NT2/D1 (cell line): ENCODE data around the gene PHACTR1.

Experiments
- SUZ12 ChIP-seq: IDR thresholded peaks from 2 replicates; pipeline ENCODE4 v1.6.1; 2011; ENCODE audit not compliant: insufficient read length, insufficient read depth; ENCODE audit errors: extremely low read depth
- YY1 ChIP-seq: IDR thresholded peaks from 2 replicates; pipeline ENCODE4 v1.6.1; 2011; ENCODE audit not compliant: insufficient read length, insufficient read depth
- ZNF274 ChIP-seq: IDR thresholded peaks from 2 replicates; pipeline ENCODE4 v1.6.1; 2011; ENCODE audit warnings: mild to moderate bottlenecking, low read depth, low read length

DNA sequence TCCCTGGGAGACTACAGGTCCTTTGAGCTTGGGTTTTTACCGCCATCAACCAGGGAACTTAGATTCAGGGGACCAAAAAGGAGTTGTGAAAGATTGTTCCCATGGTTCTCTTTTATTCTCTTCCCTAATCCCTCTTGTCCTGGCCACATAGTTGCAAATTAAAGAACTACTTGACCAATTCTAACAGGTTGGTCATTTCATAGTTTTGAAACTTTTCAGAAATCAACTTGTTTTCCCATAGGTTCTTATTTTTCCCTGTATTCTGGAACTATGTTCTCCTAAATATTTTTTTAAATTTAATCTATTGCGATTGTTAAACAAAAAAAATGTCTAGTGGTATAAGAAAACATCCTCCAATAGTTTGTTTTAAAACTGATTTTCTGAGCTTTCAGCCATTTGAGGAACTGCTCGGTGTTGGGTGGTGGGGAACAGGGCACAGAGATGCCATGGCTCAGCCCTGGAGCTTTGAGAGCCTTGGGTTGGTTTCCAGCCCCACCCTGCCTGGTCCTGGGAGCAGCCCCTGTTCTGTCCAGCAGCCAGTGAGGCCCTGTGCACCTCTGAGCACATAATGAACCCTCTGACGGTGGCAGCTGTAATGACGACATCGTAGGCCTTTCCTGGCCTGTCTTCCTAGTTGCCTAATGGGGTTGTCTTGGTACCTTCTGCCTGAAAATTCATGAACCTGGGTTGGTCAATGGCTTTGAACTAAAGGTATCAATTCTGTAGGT lies 558.3 kb downstream of the PHACTR1 start:
- TF ChIP-seq YY1 (no peak), ZNF274 (no peak), SUZ12 (no peak)
